ENCODE measurements around the gene ATP6V1C2.
"Not testable (repeated sequence)": the region's sequence is repeated elsewhere in the genome, so short reads cannot be mapped to it uniquely, and the experiment has no call there.

The ATP6V1C2 gene

GRCh38 chr2:10779776-10780490, 58.5 kb downstream of the ATP6V1C2 start:
- no peak for DNase-seq (ENCODE audit: low read depth, low spot score)
- H3K4me3 ChIP-seq (ENCODE audit: low read length) = no peak overlapping the region

GRCh38 chr2:10780491-10780820, 59.0 kb downstream of the ATP6V1C2 start:
- DNase-seq (ENCODE audit: low read depth, low spot score) = no peak
- no peak overlapping the region for H3K4me3 ChIP-seq (ENCODE audit: low read length)

GRCh38 chr2:10780821-10781220, 59.4 kb downstream of the ATP6V1C2 start:
- not testable (repeated sequence) for H3K4me3 ChIP-seq (ENCODE audit: low read length); DNase-seq (ENCODE audit: low read depth, low spot score)

GRCh38 chr2:10781746-10782145, 60.3 kb downstream of the ATP6V1C2 start:
- no peak overlapping the region for H3K4me3 ChIP-seq (ENCODE audit: low read length)
- no peak for DNase-seq (ENCODE audit: low read depth, low spot score)

GRCh38 chr2:10783421-10783820, 62.0 kb downstream of the ATP6V1C2 start:
- DNase-seq (ENCODE audit: low read depth, low spot score) = no peak
- no peak overlapping the region for H3K4me3 ChIP-seq (ENCODE audit: low read length)

GRCh38 chr2:10784719-10785118, 63.3 kb downstream of the ATP6V1C2 start:
- DNase-seq (ENCODE audit: low read depth, low spot score) = no peak
- no peak overlapping the region for H3K4me3 ChIP-seq (ENCODE audit: low read length)

- no peak for DNase-seq (ENCODE audit: low read depth, low spot score)
- H3K4me3 ChIP-seq (ENCODE audit: low read length) = no peak overlapping the region
These were observed 63.8 kb downstream of the ATP6V1C2 start for GRCh38 chr2:10785260-10785659.

- no peak overlapping the region for H3K4me3 ChIP-seq (ENCODE audit: low read length)
- no peak for DNase-seq (ENCODE audit: low read depth, low spot score)
These were observed 65.0 kb downstream of the ATP6V1C2 start for GRCh38 chr2:10786240-10786982.

GRCh38 chr2:10787176-10787968, 65.9 kb downstream of the ATP6V1C2 start:
- no peak for DNase-seq (ENCODE audit: low read depth, low spot score)
- H3K4me3 ChIP-seq (ENCODE audit: low read length) = no peak overlapping the region

GRCh38 chr2:10788855-10789254, 67.4 kb downstream of the ATP6V1C2 start:
- DNase-seq (ENCODE audit: low read depth, low spot score) = no peak
- H3K4me3 ChIP-seq (ENCODE audit: low read length) = no peak overlapping the region

GRCh38 chr2:10790228-10790973, 69.0 kb downstream of the ATP6V1C2 start:
- no peak overlapping the region for H3K4me3 ChIP-seq (ENCODE audit: low read length)
- no peak for DNase-seq (ENCODE audit: low read depth, low spot score)

- no peak overlapping the region for H3K4me3 ChIP-seq (ENCODE audit: low read length)
- no peak for DNase-seq (ENCODE audit: low read depth, low spot score)
These were observed 70.7 kb downstream of the ATP6V1C2 start for GRCh38 chr2:10792001-10792634.

- no peak for DNase-seq (ENCODE audit: low read depth, low spot score)
- no peak overlapping the region for H3K4me3 ChIP-seq (ENCODE audit: low read length)
These were observed 71.4 kb downstream of the ATP6V1C2 start for GRCh38 chr2:10792660-10793400.

- no peak overlapping the region for H3K4me3 ChIP-seq (ENCODE audit: low read length)
- no peak for DNase-seq (ENCODE audit: low read depth, low spot score)
These were observed 72.4 kb downstream of the ATP6V1C2 start for GRCh38 chr2:10793816-10794215.

GRCh38 chr2:10794876-10795275, 73.4 kb downstream of the ATP6V1C2 start:
- no peak overlapping the region for H3K4me3 ChIP-seq (ENCODE audit: low read length)
- no peak for DNase-seq (ENCODE audit: low read depth, low spot score)

GRCh38 chr2:10795508-10796046, 74.1 kb downstream of the ATP6V1C2 start:
- no peak for DNase-seq (ENCODE audit: low read depth, low spot score)
- H3K4me3 ChIP-seq (ENCODE audit: low read length) = no peak overlapping the region

GRCh38 chr2:10796703-10797102, 75.3 kb downstream of the ATP6V1C2 start:
- no peak for DNase-seq (ENCODE audit: low read depth, low spot score)

GRCh38 chr2:10798783-10799182, 77.4 kb downstream of the ATP6V1C2 start:
- H3K4me3 ChIP-seq (ENCODE audit: low read length) = no peak overlapping the region
- no peak for DNase-seq (ENCODE audit: low read depth, low spot score)

More at GRCh38 chr2:10796703-10797102, 75.3 kb downstream of the ATP6V1C2 start:
- H3K4me3 ChIP-seq (ENCODE audit: low read length) = no peak overlapping the region
